HUES48 (cell line): ENCODE results near the gene CLEC16A.
A peak's percentile ranks its signal among the peaks of the same experiment; 100 is the strongest.

Experiments
- H3K27ac ChIP-seq: one replicate; pipeline ENCODE4 v1.7.0; 2013; ENCODE audit warnings: low read depth, low read length, inconsistent platforms
- H3K27me3 ChIP-seq: 2 replicates; pipeline ENCODE4 v1.6.1; 2013; ENCODE audit warnings: mild to moderate bottlenecking, low read length; ENCODE audit not compliant: control insufficient read depth, insufficient read depth
- H3K36me3 ChIP-seq: 2 replicates; pipeline ENCODE4 v1.6.1; 2013; ENCODE audit warnings: low read length; ENCODE audit not compliant: control insufficient read depth, insufficient read depth
- H3K4me1 ChIP-seq: 2 replicates; pipeline ENCODE4 v1.6.1; 2013; ENCODE audit warnings: mild to moderate bottlenecking, low read length; ENCODE audit not compliant: control insufficient read depth, insufficient read depth
- H3K4me3 ChIP-seq: 2 replicates; pipeline ENCODE4 v1.5.1; 2013; ENCODE audit warnings: mild to moderate bottlenecking, low read depth, low read length
- H3K9ac ChIP-seq: 2 replicates; pipeline ENCODE4 v1.6.1; 2013; ENCODE audit warnings: mild to moderate bottlenecking, low read depth, low read length, moderate library complexity
- H3K9me3 ChIP-seq: 2 replicates; pipeline ENCODE4 v1.6.1; 2013; ENCODE audit warnings: low read length; ENCODE audit not compliant: control insufficient read depth, insufficient read depth

CLEC16A gene

DNA sequence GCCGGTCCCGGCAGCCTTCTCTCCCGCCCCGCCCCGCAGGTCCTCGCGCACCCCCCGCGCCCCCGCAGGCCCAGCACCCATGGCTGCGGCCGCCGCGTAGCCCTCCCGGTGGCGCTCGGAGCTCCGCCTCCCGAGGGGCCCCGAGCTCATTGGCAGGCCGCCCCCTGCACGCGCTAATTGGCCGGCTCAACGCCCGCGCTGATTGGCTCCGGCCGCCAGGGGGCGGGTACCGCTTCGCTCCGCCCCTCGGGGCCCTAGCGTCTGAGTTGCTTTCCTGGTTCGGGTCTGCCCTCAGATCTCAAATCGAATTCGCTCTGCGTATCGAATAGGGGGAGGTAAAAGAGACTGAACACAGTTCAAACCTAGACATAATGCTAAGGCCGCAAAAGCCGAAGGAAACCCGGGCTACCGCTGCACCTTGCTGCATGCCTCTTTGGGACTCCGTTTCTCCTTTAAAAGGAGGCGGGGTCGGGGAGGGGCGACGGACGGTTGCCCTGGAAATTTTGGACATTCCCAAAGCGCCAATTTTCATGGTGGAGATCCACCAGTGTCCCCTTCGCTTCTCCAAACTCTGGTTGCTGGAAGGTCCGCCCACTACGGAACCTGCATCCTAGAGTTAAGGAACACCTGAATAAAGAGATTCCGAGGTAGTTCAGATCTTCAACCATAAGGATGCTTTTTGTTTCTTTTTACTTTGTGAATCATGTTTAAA, 1.9 kb upstream of the CLEC16A start, which contains the start of gene DEXI:
TSS of gene DEXI (minus strand) at position 117 of the 712 bp plus-strand sequence. CDS start 463 bp downstream, outside the sequence.
- Histone ChIP-seq H3K4me1 (peaks cover 43% of the 10 kb centered on the region), H3K4me3 (peak within 1 kb of the TSS; percentile 76), H3K27me3 (no peaks in the 10 kb centered on the region), H3K36me3 (peaks cover 14% of the 10 kb centered on the region; the same call in 1 of the 2 replicates), H3K9me3 (no peaks in the 10 kb centered on the region), H3K9ac (0 out of 2 replicates have a peak within 1 kb of the TSS, but pooled peaks have one; percentile 23), H3K27ac (peak within 1 kb of the TSS; percentile 56)

DNA sequence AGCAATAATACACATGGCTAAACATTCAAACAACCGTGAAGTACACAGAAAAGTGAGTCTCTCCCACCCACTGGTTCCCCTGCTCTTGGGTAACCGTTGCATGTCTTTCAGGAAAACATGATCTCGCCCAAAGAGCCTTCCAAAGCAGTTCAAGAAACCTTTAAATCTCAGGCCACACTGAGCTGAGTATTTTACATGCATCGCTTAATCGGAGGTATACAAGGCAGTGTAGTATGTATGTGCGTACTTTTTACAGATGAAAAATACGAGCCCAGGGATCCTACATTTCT, 1.4 kb upstream of the CLEC16A start:
- H3K27me3 ChIP-seq: no peaks in the 10 kb centered on the region
- peaks cover 14% of the 10 kb centered on the region; the same call in 1 of the 2 replicates for H3K36me3 ChIP-seq
- peak overlapping the region; percentile 76 for H3K4me3 ChIP-seq
- H3K9ac ChIP-seq: no peak overlapping the region
- peaks cover 44% of the 10 kb centered on the region for H3K4me1 ChIP-seq
- no peaks in the 10 kb centered on the region for H3K9me3 ChIP-seq
- no peak overlapping the region for H3K27ac ChIP-seq

DNA sequence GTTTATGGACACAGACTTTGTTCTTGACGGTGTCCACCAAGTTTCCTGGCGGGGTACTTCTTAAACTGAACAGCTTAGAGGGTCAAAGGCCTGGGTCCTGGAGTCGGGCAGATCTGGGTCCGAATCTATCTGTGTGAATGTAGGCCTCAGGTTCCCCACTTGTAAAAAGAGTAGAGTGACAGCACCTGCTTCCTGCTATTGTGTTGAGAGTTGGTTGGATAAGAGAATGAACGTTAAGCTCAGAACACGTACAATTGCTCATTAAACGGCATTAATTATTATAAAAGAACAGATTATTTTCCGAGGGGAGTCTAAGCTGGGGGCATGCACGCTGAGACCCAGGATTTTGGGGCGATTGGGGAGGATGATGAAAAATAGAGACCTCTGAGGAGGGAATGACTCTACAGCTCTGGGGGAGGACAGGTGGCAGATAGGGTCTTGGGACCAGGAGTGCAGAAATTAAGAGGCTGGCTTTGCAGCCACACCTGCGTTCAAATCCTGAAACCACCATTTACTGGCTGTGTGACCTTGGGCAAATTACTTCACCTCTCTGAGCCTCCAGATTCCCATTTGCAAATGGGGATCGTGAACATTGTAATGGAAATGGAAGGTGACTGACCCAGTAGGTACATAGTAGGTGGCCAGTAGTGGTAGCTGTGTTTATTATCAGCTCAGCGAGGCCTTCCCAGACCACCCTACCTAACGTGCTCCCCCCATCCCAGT, 862 bp downstream of the CLEC16A start:
- Histone ChIP-seq H3K27ac (no peak overlapping the region), H3K36me3 (no peaks in the 10 kb centered on the region; the same call in 1 of the 2 replicates), H3K27me3 (no peaks in the 10 kb centered on the region), H3K4me1 (peaks cover 64% of the 10 kb centered on the region), H3K4me3 (peak overlapping the region; percentile 92), H3K9me3 (no peaks in the 10 kb centered on the region), H3K9ac (no peak overlapping the region)

DNA sequence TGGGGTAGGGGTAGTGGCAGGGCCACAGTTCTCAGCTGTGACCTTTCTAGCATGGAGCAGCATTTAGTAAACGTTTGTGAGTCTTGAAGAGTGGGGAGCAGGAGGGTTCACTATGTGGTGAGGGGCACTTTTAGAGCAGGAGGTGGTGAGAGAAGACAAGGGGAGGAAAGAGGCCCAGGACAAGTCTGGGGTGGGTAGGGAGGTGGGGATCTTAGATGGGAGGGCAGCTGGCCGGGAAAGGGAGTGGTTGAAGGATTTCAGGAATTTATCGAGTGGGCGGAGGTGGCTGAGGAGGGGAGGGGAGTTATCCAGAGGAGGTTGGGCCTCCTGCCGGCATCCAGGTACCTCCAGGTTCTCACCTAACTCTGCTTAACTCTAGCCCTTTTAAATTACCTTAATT, 1.9 kb downstream of the CLEC16A start:
- Histone ChIP-seq H3K4me1 (peaks cover 64% of the 10 kb centered on the region), H3K36me3 (no peaks in the 10 kb centered on the region), H3K9me3 (no peaks in the 10 kb centered on the region), H3K4me3 (no peak overlapping the region), H3K27me3 (no peaks in the 10 kb centered on the region), H3K27ac (peak overlapping the region; percentile 58), H3K9ac (no peak overlapping the region)

DNA sequence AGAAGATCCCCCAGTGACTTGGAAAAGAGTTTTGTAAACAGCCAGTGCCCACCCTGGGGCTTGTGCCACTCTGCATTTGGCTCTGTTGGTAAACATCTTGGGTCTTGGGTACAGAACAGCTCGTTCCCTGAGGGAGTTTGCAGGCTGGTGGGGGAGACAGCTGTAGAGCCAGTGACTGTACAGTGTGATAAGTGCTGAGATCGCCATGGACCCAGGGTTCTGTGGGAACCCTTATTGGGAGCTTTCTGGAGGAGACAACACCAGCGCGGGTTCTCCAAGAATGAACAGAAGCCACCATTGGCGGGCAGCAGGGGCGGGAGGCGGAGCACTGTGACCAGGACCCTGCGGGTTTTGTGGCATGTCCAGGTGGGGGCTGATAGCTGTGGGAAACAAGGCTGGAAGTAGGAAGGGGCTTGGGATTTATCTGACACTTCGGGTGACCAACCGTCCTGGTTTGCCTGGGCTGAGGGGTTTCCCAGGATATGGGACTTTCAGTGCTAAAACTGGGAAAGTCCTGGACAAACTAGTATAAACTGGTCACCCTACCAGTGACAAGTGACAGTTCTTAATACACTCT, 2.9 kb downstream of the CLEC16A start:
- H3K27ac ChIP-seq: no peak overlapping the region
- no peak overlapping the region for H3K9ac ChIP-seq
- H3K9me3 ChIP-seq: no peaks in the 10 kb centered on the region
- no peaks in the 10 kb centered on the region for H3K36me3 ChIP-seq
- no peak overlapping the region for H3K4me3 ChIP-seq
- no peaks in the 10 kb centered on the region for H3K27me3 ChIP-seq
- peaks cover 65% of the 10 kb centered on the region for H3K4me1 ChIP-seq

DNA sequence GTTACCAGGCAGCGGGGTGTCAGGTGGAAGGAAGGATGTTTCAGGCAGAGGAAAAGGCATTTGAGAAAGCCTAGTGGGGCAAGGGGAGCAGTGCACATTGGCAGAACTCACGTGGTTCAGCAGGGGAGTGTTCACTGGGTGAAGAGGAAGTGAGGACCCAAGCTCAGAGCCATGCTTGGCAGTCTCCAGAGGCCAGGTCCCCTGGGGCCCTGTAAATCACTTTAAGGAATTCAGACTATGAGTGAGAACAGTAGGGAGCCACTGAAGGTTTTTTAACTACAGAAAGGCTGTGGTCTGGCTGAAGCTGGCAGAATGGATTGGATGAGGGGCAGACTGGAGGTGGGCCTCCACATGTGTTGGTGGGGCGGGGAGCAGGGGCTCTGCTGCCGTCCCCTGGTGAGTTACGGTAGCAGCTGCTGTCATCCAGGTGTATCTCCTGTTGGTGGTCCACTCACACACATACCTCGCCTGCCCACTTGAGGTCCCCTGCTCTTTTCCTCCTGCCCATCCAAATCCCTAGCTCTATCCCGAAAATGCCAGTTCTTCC, 5.1 kb downstream of the CLEC16A start:
- no peak overlapping the region; the same call in 1 of the 2 replicates for H3K4me3 ChIP-seq
- H3K27ac ChIP-seq: peak overlapping the region; percentile 69
- no peak overlapping the region for H3K9ac ChIP-seq
- H3K9me3 ChIP-seq: no peaks in the 10 kb centered on the region
- H3K4me1 ChIP-seq: peaks cover 57% of the 10 kb centered on the region
- H3K27me3 ChIP-seq: no peaks in the 10 kb centered on the region
- H3K36me3 ChIP-seq: no peaks in the 10 kb centered on the region

DNA sequence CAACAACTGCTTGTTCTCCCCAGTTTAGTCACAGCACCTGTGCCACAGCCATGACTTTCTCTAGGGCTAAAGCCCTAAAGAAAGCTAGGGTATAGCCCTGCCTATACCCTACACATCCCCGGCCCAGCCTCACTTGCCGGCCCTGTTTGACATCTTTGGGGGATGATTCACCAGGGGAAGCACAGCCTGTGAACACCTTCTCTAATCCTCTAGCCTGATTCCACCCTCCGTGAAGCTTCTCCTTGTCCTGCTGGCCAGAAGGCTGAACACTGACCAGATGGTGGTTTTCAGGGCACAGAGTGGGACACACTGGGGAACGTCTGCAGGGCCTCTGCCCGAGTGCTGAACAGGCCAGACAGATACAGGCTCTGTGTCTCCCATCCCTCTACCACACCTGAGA, 6.0 kb downstream of the CLEC16A start:
- H3K36me3 ChIP-seq: no peaks in the 10 kb centered on the region
- H3K4me3 ChIP-seq: no peak overlapping the region
- peak overlapping the region; percentile 69 for H3K27ac ChIP-seq
- H3K9me3 ChIP-seq: no peaks in the 10 kb centered on the region
- no peak overlapping the region for H3K9ac ChIP-seq
- H3K4me1 ChIP-seq: peaks cover 53% of the 10 kb centered on the region
- no peaks in the 10 kb centered on the region for H3K27me3 ChIP-seq

DNA sequence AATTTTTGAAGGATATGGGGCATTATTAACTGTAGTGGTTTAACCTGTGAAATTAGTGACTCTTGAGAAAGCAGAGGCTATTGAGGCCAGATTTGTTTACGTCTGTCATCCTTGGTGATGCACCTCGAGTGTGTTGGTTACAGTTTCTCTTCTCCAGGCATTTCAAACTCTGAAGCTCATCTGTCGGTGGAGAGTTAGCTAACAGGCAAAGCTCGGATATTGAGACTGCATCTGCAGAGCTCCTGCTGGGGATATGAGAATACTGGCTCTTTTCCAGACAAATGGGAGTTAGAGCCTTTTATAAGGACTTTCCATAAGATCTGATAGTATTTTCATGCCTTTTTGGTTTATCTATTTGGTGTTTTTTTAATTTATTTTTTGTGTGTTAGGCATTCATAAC, 6.7 kb downstream of the CLEC16A start:
- H3K27ac ChIP-seq: no peak overlapping the region
- H3K27me3 ChIP-seq: no peaks in the 10 kb centered on the region
- H3K4me1 ChIP-seq: peaks cover 46% of the 10 kb centered on the region
- no peaks in the 10 kb centered on the region for H3K9me3 ChIP-seq
- H3K36me3 ChIP-seq: no peaks in the 10 kb centered on the region
- no peak overlapping the region for H3K9ac ChIP-seq
- no peak overlapping the region for H3K4me3 ChIP-seq

DNA sequence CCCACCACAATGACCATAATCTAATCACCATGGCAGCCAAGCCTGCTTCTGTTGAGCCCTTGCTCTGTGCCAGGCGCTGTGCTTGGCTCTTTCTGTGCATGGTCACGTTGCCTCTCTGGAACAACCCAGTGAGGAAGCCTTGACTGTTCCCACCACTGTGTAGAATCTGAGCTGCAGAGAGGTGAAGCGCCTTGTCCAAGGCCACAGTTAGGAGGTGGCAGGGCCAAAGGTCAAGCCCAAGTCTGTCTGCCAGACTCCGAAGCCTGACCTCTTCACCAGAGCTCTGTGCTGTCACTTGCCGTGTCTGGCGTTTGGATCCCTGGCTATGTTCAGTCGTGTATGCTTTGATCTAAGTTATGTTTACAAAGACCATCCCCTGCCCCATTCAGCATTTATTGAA, 10.5 kb downstream of the CLEC16A start:
- Histone ChIP-seq H3K27ac (no peak overlapping the region), H3K9me3 (no peaks in the 10 kb centered on the region), H3K36me3 (no peaks in the 10 kb centered on the region), H3K27me3 (no peaks in the 10 kb centered on the region), H3K4me1 (peaks cover 14% of the 10 kb centered on the region), H3K4me3 (no peak overlapping the region), H3K9ac (no peak overlapping the region)

DNA sequence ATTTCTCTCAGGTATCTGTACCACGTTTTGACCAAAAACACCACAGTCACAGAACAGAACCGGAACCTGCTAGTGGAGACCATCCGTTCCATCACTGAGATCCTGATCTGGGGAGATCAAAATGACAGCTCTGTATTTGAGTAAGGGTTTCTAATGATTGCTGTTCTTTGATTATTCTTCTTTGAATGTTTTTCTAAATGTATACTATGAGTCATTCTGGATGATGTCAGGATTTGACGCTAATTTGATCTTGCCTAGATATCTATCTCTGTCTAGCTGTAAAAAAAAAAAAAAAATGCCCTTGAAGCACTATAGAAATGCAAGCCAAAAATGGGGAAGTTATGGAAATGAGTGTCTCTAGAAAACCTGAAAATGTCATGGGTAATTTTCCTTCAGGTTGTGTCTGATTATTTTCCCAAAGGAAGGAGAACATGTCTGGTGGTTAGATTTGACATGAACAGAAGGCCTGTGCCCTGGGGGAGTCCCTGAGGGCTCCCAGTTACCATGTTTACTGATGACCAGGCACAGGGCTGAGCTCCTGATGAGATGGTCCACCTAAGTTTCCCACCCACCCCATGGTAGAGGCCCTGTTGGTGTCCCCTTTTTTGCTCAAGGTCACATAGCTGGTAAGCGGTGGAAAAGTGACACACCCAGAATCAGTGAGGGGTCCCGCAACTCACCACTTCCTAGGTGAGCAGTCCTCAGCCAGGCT, 13.6 kb downstream of the CLEC16A start:
- Histone ChIP-seq H3K4me3 (no peak overlapping the region), H3K27me3 (no peaks in the 10 kb centered on the region), H3K4me1 (no peaks in the 10 kb centered on the region), H3K36me3 (peaks cover 6% of the 10 kb centered on the region; the same call in 1 of the 2 replicates), H3K9me3 (no peaks in the 10 kb centered on the region), H3K27ac (no peak overlapping the region), H3K9ac (no peak overlapping the region)
